HCT116 (cell line): ENCODE data around the gene ZNF304. TPM values are rescaled to one million over a fixed set of nuclear protein-coding genes. Genes with fewer than 3 reads are reported as not detected.

ENCODE experiments used
- ATAC-seq: fragments of 200-7000 bp; cut with Tn5 transposase; 2 replicates; pipeline ENCODE4 v1.9.1; 2020; ENCODE audit warnings: mild to moderate bottlenecking, moderate library complexity
- BruUV-seq: library from RNA; stranded (reverse); fragments of 400-500 nt; replicated peaks from 2 replicates; lab custom pipeline; 2021; lab: Mats Ljungman, UMichigan
- CTCF ChIA-PET: fragments of 300-600 bp; sonication (Branson Sonifier 250); formaldehyde crosslinking; loops from one replicate; lab custom pipeline; 2021; ENCODE audit warnings: antibody characterized with exemption; lab: Charles Lee
- POLR2A ChIA-PET: fragments of 300-600, 350-600 bp; sonication (Branson Sonifier 250); formaldehyde crosslinking; loops from one replicate; lab custom pipeline; 2021; ENCODE audit warnings: antibody characterized with exemption; lab: Charles Lee
- RAD21 ChIA-PET, 2 experiments: fragments of 300-600 bp; sonication (Branson Sonifier 250); formaldehyde crosslinking; loops; one replicate each; lab custom pipeline; 2023; ENCODE audit warnings: low total read pairs in 2 of 2; ENCODE audit not compliant: uncharacterized antibody in 2 of 2, unreplicated experiment in 2 of 2, low non-redundant PET in 1 of 2; lab: Charles Lee
- DNase-seq: peaks from one replicate; pipeline ENCODE4 v3.0.0-alpha.2; 2010; ENCODE audit warnings: low read depth, low spot score
- H2AFZ ChIP-seq: fragments of 200-600 bp; shearing (Covaris generic), sonication (generic); 2 replicates; pipeline ENCODE4 v1.6.1; 2017; ENCODE audit warnings: low read depth, mixed run types, mixed read lengths, antibody characterized with exemption, low read length; ENCODE audit not compliant: poor library complexity, severe bottlenecking
- H3K27ac ChIP-seq: 2 replicates; pipeline ENCODE4 v1.5.1; 2012; ENCODE audit warnings: low read depth, low read length
- H3K27me3 ChIP-seq: fragments of 200-600 bp; sonication (generic); 2 replicates; pipeline ENCODE4 v1.6.1; 2016; ENCODE audit warnings: mixed run types, low read length, mixed read lengths; ENCODE audit not compliant: insufficient read depth
- H3K36me3 ChIP-seq, 2 experiments: fragments of 200-500 bp in 1 of 2; fragments of 200-600 bp in 1 of 2; sonication (Bioruptor generic) in 1 of 2; sonication (generic) in 1 of 2; 2 replicates each; pipeline versions ENCODE4 v1.5.1 to v1.6.1; 2014 to 2016; ENCODE audit warnings: low read length in 2 of 2, inconsistent platforms in 1 of 2, mixed read lengths in 1 of 2, mixed run types in 1 of 2; ENCODE audit not compliant: insufficient read depth in 2 of 2, control insufficient read depth in 1 of 2
- H3K4me1 ChIP-seq, 2 experiments: fragments of 200-600 bp in 1 of 2; sonication (generic) in 1 of 2; 2 replicates each; pipeline versions ENCODE4 v1.5.1 to v1.6.1; 2012 to 2017; ENCODE audit warnings: low read length in 2 of 2, inconsistent platforms in 1 of 2, mild to moderate bottlenecking in 1 of 2, mixed read lengths in 1 of 2, mixed run types in 1 of 2, moderate library complexity in 1 of 2; ENCODE audit not compliant: insufficient read depth in 2 of 2, control insufficient read depth in 1 of 2
- H3K4me2 ChIP-seq: fragments of 200-600 bp; sonication (generic); 2 replicates; pipeline ENCODE4 v1.6.1; 2017; ENCODE audit warnings: mixed run types, low read length, mixed read lengths
- H3K4me3 ChIP-seq, 2 experiments: fragments of 200-600 bp in 1 of 2; sonication (generic) in 1 of 2; replicated peaks in 1 of 2; 2 replicates each; pipeline ENCODE4 v1.5.1; 2011 to 2016; ENCODE audit warnings: low read length in 2 of 2, control low read depth in 1 of 2, low read depth in 1 of 2, mild to moderate bottlenecking in 1 of 2, mixed read lengths in 1 of 2, mixed run types in 1 of 2
- H3K79me2 ChIP-seq: fragments of 200-600 bp; sonication (generic); 2 replicates; pipeline ENCODE4 v1.6.1; 2017; ENCODE audit warnings: mild to moderate bottlenecking, mixed run types, low read length, moderate library complexity, mixed read lengths; ENCODE audit not compliant: insufficient read depth
- H3K9ac ChIP-seq: fragments of 200-600 bp; sonication (generic); 2 replicates; pipeline ENCODE4 v1.6.1; 2016; ENCODE audit warnings: low read length, mixed read lengths
- H3K9me2 ChIP-seq: fragments of 200-600 bp; sonication (generic), shearing (Covaris generic); 2 replicates; pipeline ENCODE4 v1.6.1; 2017; ENCODE audit warnings: mixed run types, mild to moderate bottlenecking, moderate library complexity; ENCODE audit not compliant: insufficient read depth
- H3K9me3 ChIP-seq, 2 experiments: fragments of 200-500 bp in 1 of 2; fragments of 200-600 bp in 1 of 2; sonication (Bioruptor generic) in 1 of 2; sonication (generic) in 1 of 2; 2 replicates each; pipeline ENCODE4 v1.6.1; 2014 to 2017; ENCODE audit warnings: low read length in 2 of 2, mixed read lengths in 2 of 2, inconsistent platforms in 1 of 2, low read depth in 1 of 2, mild to moderate bottlenecking in 1 of 2, mixed run types in 1 of 2, moderate library complexity in 1 of 2; ENCODE audit not compliant: control insufficient read depth in 1 of 2, insufficient read depth in 1 of 2
- H4K20me1 ChIP-seq: fragments of 200-600 bp; sonication (generic), shearing (Covaris generic); 2 replicates; pipeline ENCODE4 v1.6.1; 2017; ENCODE audit warnings: mixed run types, mild to moderate bottlenecking, moderate library complexity; ENCODE audit not compliant: insufficient read depth
- CBX3 ChIP-seq: IDR thresholded peaks from 2 replicates; pipeline ENCODE4 v1.6.1; 2012; ENCODE audit warnings: low read depth
- EGR1 ChIP-seq: IDR thresholded peaks from 2 replicates; pipeline ENCODE4 v1.6.1; 2012; ENCODE audit warnings: low read depth
- ELF1 ChIP-seq: IDR thresholded peaks from 2 replicates; pipeline ENCODE4 v1.6.1; 2012; ENCODE audit warnings: low read depth, borderline replicate concordance
- EZH2 ChIP-seq: fragments of 200-600 bp; sonication (generic); IDR thresholded peaks from 2 replicates; pipeline ENCODE4 v1.6.1; 2017; ENCODE audit warnings: antibody characterized with exemption, mixed run types
- JUND ChIP-seq: IDR thresholded peaks from 2 replicates; pipeline ENCODE4 v1.6.1; 2012
- POLR2A ChIP-seq: IDR thresholded peaks from 2 replicates; pipeline ENCODE4 v1.7.0; 2011; ENCODE audit warnings: borderline replicate concordance; ENCODE audit not compliant: insufficient read depth, insufficient read length; ENCODE audit errors: extremely low read depth
- POLR2AphosphoS5 ChIP-seq: IDR thresholded peaks from 2 replicates; pipeline ENCODE4 v1.6.1; 2011; ENCODE audit warnings: mild to moderate bottlenecking, low read depth, low read length, moderate library complexity
- RAD21 ChIP-seq: IDR thresholded peaks from 2 replicates; pipeline ENCODE4 v1.6.1; 2012; ENCODE audit warnings: low read depth, mild to moderate bottlenecking
- SIN3A ChIP-seq: IDR thresholded peaks from 2 replicates; pipeline ENCODE4 v1.6.1; 2012; ENCODE audit warnings: low read depth
- SRF ChIP-seq: IDR thresholded peaks from 2 replicates; pipeline ENCODE4 v1.6.1; 2012; ENCODE audit warnings: low read depth
- ZFX ChIP-seq: fragments of 450-650 bp; IDR thresholded peaks from 2 replicates; pipeline ENCODE4 v1.6.1; 2017
- ZNF274 ChIP-seq: fragments of 200-500 bp; sonication (Bioruptor generic); IDR thresholded peaks from 2 replicates; pipeline ENCODE4 v1.6.1; 2014; ENCODE audit warnings: mild to moderate bottlenecking, low read depth, low read length, inconsistent platforms
- intact Hi-C: fragments of 100-400 bp; cut with micrococcal nuclease; formaldehyde crosslinking; loops from 2 replicates; pipeline ENCODE4 v1.10.0; 2022
- total RNA-seq: library from RNA; stranded (reverse); gene quantifications from one replicate; pipeline ENCODE4 v1.2.1, GENCODE V29; 2021; ENCODE audit not compliant: unreplicated experiment
- TF ChIP-seq, protein P1 (sequence below): IDR thresholded peaks from 2 replicates; pipeline ENCODE4 v1.6.1; 2012
- TF ChIP-seq, protein P2 (sequence below): IDR thresholded peaks from 2 replicates; pipeline ENCODE4 v1.6.1; 2012; ENCODE audit warnings: low read depth
- TF ChIP-seq, protein P3 (sequence below): IDR thresholded peaks from 2 replicates; pipeline ENCODE4 v1.6.1; 2011; ENCODE audit warnings: mild to moderate bottlenecking, low read length, moderate library complexity; ENCODE audit not compliant: insufficient replicate concordance; ENCODE audit errors: extremely low read depth

Gene ZNF304
- total RNA-seq, 1 experiment from 2014 or later: 6.3 TPM

GRCh38 chr19:57362419-57362818, 11.3 kb downstream of the ZNF304 start:
- Histone ChIP-seq H3K9me3 (no peaks in the 10 kb centered on the region; a peak in 1 of 4 replicates), H3K27me3 (no peaks in the 10 kb centered on the region), H3K4me2 (peak overlapping the region; percentile 91), H3K36me3 (0 out of 4 replicates have a peak, but pooled peaks cover 0 to 8% of the 10 kb centered on the region in 2 experiments), H3K4me1 (peaks cover 3 to 9% of the 10 kb centered on the region in 2 experiments; a peak in 3 of 4 replicates), H2AFZ (peak overlapping the region; percentile 78), H3K9me2 (no peaks in the 10 kb centered on the region), H4K20me1 (no peaks in the 10 kb centered on the region), H3K4me3 (peak overlapping the region; percentile 40 to 76; a peak in 3 of 4 replicates), H3K79me2 (peaks cover 7% of the 10 kb centered on the region; the same call in 1 of the 2 replicates), H3K27ac (peak overlapping the region; percentile 54; the same call in 1 of the 2 replicates), H3K9ac (no peak overlapping the region)
- ChIA-PET CTCF (no interaction called here), POLR2A (interaction anchor here (1.0 to 1.4 kb wide), 2 partner anchors 12 to 15 kb away, joined by 3 to 6 read pairs; partner anchors contain the start of gene ZNF304), RAD21 (no interaction called here)
- BruUV-seq: no TSS peak
- no peak for ATAC-seq
- no peak for DNase-seq
- intact Hi-C loops: no loop called here
- TF ChIP-seq EGR1: no peak
- TF ChIP-seq, protein P1, sequence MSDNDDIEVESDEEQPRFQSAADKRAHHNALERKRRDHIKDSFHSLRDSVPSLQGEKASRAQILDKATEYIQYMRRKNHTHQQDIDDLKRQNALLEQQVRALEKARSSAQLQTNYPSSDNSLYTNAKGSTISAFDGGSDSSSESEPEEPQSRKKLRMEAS: no peak
- TF ChIP-seq, protein P2, sequence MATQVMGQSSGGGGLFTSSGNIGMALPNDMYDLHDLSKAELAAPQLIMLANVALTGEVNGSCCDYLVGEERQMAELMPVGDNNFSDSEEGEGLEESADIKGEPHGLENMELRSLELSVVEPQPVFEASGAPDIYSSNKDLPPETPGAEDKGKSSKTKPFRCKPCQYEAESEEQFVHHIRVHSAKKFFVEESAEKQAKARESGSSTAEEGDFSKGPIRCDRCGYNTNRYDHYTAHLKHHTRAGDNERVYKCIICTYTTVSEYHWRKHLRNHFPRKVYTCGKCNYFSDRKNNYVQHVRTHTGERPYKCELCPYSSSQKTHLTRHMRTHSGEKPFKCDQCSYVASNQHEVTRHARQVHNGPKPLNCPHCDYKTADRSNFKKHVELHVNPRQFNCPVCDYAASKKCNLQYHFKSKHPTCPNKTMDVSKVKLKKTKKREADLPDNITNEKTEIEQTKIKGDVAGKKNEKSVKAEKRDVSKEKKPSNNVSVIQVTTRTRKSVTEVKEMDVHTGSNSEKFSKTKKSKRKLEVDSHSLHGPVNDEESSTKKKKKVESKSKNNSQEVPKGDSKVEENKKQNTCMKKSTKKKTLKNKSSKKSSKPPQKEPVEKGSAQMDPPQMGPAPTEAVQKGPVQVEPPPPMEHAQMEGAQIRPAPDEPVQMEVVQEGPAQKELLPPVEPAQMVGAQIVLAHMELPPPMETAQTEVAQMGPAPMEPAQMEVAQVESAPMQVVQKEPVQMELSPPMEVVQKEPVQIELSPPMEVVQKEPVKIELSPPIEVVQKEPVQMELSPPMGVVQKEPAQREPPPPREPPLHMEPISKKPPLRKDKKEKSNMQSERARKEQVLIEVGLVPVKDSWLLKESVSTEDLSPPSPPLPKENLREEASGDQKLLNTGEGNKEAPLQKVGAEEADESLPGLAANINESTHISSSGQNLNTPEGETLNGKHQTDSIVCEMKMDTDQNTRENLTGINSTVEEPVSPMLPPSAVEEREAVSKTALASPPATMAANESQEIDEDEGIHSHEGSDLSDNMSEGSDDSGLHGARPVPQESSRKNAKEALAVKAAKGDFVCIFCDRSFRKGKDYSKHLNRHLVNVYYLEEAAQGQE: no peak
- no peak for TF ChIP-seq EZH2
- no peak for TF ChIP-seq RAD21
- TF ChIP-seq, protein P3, sequence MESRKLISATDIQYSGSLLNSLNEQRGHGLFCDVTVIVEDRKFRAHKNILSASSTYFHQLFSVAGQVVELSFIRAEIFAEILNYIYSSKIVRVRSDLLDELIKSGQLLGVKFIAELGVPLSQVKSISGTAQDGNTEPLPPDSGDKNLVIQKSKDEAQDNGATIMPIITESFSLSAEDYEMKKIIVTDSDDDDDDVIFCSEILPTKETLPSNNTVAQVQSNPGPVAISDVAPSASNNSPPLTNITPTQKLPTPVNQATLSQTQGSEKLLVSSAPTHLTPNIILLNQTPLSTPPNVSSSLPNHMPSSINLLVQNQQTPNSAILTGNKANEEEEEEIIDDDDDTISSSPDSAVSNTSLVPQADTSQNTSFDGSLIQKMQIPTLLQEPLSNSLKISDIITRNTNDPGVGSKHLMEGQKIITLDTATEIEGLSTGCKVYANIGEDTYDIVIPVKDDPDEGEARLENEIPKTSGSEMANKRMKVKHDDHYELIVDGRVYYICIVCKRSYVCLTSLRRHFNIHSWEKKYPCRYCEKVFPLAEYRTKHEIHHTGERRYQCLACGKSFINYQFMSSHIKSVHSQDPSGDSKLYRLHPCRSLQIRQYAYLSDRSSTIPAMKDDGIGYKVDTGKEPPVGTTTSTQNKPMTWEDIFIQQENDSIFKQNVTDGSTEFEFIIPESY: no peak
- no peak for TF ChIP-seq CBX3
- no peak for TF ChIP-seq JUND
- no peak for TF ChIP-seq POLR2A
- TF ChIP-seq SIN3A: no peak
- TF ChIP-seq ZFX: no peak
- no peak for TF ChIP-seq POLR2AphosphoS5
- TF ChIP-seq ELF1: no peak
- TF ChIP-seq ZNF274: no peak
- TF ChIP-seq SRF: no peak
- TF ChIP-seq, all 23 proteins: peak for 0
